ENCODE data around the gene C19orf53. TPM values are rescaled to one million over a fixed set of nuclear protein-coding genes. Genes with fewer than 3 reads are reported as not detected.

The C19orf53 gene
- total RNA-seq, 4 donors from 2014 or later: 90.1 to 133 (median 113) TPM

DNA sequence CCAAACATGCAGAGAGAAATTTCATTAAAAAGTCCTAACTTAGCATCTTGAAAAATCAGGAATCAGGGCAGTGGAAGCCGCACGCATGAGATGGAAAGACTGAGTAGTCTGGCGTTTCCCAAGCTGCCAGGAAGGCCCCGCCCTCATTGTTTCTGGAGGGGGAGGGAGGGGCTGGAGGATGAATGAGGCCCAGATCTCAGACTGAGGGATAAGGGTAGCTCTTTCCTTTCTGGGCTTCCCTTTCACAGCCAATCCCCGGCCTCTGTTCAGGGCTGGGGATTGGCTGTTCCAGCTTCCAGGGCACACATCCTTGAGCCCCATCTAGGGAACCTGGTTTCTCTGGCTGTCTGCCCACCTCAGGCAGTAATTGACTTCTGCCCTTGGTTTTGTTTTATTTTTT, 7.3 kb downstream of the C19orf53 start:
- TF ChIP-seq, protein P1, sequence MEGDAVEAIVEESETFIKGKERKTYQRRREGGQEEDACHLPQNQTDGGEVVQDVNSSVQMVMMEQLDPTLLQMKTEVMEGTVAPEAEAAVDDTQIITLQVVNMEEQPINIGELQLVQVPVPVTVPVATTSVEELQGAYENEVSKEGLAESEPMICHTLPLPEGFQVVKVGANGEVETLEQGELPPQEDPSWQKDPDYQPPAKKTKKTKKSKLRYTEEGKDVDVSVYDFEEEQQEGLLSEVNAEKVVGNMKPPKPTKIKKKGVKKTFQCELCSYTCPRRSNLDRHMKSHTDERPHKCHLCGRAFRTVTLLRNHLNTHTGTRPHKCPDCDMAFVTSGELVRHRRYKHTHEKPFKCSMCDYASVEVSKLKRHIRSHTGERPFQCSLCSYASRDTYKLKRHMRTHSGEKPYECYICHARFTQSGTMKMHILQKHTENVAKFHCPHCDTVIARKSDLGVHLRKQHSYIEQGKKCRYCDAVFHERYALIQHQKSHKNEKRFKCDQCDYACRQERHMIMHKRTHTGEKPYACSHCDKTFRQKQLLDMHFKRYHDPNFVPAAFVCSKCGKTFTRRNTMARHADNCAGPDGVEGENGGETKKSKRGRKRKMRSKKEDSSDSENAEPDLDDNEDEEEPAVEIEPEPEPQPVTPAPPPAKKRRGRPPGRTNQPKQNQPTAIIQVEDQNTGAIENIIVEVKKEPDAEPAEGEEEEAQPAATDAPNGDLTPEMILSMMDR (IDR thresholded peaks at IDR 0.05; ENCODE audit: low read depth): no peak

DNA sequence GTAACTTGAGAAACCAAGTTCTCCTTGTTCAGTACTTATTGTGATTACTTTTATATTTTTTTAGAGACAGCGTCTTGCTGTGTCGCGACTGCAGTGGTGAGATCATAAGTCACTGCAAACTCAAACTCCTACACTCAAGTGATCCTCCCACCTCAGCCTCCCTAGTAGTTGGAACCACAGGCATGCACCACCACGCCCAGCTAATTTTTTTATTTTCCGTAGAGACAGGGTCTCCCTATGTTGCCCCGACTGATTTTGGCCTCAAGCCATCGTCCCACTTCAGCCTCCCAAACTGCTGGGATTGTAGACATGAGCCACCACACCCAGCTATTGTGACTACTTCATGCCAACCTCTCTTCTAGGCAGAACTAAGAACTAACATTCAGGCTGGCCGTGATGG, 8.3 kb downstream of the C19orf53 start:
- TF ChIP-seq, protein P1 (IDR thresholded peaks at IDR 0.05; ENCODE audit: low read depth): no peak

DNA sequence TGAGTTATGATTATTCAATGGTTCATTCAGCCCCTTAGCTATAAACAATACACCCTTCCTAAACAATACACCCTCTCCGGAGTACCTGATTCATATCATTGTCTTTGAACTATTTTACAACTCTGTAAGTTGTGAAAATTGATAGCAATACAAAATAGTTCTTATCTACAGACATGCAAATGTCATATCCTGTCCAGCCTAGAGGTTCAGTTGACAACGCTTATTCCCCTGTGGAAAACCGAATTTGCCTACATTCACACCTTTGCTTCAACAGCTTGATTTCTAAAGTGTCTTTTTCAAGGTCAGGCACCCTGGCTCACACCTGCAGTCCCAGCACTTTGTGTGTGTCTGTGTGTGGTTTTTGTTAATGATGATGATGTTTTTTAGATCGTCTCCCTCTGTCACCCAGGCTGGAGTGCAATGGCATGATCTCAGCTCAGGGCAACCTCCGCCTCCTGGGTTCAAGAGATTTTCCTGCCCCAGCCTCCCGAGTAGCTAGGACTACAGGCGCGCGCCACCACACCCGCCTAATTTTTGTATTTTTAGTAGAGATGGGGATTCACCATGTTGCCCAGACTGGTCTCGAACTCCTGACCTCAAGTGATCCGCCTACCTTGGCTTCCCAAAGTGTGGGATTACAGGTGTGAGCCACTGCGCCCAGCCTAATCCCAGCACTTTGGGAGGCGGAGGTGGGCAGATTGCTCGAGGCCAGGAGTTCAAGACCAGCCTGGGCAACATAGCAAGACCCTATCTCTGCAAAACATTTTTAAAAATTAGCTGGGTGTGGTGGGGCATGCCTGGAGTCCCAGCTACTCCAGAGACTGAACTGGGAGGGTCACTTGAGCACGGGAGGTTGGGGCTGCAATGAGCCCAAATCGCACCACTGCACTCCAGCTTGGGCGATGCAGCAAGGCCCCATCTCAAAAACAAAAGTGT, 9.6 kb downstream of the C19orf53 start:
- TF ChIP-seq, protein P1 (IDR thresholded peaks at IDR 0.05; ENCODE audit: low read depth): no peak

DNA sequence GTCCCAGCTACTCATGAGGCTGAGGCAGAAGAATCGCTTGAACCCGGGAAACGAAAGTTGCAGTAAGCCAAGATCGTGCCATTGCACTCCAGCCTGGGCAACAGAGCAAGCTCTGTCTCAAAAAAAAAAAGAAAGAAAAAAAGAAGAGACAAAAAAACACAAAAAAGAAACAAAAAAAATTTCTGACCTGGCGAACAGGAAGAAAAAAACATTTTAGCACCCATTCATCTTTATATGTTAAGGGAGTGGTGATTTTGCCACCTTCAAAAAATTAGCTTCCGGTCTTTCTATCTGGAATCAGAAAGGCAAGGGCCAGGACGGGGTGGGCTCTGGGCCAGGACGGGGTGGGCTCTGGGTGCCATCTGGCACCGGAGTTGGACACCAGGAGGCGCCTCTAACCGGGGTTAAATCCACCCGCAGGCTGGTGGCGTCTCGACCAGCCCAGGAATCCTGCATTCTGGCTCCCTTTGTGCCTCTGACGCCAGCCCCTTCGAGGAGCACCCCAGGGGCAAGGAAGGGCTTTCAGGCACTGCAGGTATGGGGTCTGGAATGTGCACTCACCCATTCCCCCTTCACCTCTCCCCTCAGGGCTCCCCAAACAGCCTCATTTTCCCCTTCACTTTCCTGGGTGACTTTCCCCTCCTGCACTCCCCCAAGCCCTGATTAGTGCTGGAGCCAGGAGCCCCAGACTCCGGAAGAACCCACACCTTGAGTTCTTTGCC, 10.6 kb downstream of the C19orf53 start:
- TF ChIP-seq, protein P1 (IDR thresholded peaks at IDR 0.05; ENCODE audit: low read depth): no peak

DNA sequence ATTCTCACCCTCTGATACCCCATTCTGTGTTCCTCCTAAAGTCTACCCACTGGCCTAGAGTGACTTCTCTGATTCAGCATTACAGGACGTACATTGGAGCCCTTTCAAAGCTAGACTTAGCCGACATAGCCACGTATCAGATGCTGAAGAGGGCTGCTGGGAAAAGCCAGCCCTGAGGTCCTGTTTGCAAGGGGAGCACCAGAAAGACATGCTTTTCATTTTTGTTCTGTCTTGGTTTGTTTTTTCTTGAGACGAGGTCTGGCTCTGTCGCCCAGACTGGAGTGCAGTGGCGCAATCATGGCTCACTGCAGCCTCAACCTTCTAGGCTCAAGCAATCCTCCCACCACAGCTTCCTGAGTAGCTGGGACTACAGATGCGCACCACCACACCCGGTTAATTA, 14.7 kb downstream of the C19orf53 start:
- TF ChIP-seq, protein P1 (IDR thresholded peaks at IDR 0.05; ENCODE audit: low read depth): no peak

DNA sequence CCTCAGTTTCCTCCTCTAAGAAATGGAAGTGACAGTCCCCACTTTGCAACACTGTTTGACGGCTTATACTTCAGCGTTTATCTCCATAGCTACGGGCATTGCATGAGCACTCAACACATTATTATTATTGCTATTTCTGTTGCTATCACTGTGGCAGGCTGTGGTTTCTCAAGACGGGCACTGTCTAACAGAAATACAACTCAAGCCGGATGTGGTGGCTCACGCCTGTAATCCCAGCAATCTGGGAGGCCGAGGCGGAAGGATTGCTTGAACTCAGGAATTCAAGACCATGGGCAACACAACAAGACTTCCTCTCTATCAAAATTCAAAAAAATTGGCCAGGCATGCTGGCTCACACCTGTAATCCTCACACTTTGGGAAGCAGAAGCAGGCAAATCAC, 16.1 kb downstream of the C19orf53 start:
- TF ChIP-seq, protein P1 (IDR thresholded peaks at IDR 0.05; ENCODE audit: low read depth): no peak

DNA sequence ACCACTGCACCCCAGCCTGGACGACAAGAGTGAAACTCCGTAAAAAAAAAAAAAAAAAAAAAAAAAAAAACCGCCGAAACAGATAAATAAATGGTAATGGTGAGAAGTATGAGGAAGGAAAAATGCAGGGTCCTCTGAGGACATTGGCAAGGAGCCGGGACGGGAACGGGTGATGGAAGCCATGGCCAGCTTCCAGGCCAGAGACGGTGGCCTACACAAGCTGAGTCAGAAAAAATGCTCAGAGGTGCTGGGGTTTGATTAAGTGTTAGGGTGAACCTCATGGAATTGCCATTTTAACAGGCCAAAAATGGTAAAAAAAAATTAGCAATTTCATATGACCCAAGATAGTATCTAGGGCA, 20.1 kb downstream of the C19orf53 start:
- TF ChIP-seq, protein P1 (IDR thresholded peaks at IDR 0.05; ENCODE audit: low read depth): no peak

Measured in subcutaneous adipose tissue (tissue), 4 donors.